HEK293 (cell line): ENCODE results near the gene CNN2.

Source experiments
- CTCF ChIA-PET: fragments of 350-600 bp; formaldehyde crosslinking; extraction: SDS; loops from one replicate; lab custom pipeline; 2021; ENCODE audit warnings: antibody characterized with exemption; lab: Yijun Ruan, JAX
- POLR2A ChIA-PET: fragments of 300-600 bp; formaldehyde crosslinking; extraction: SDS; loops from one replicate; lab custom pipeline; 2020; ENCODE audit warnings: antibody characterized with exemption, inconsistent platforms; lab: Yijun Ruan, JAX
- H3K27ac ChIP-seq: fragments of 200-500 bp; sonication (Bioruptor generic); 2 replicates; pipeline ENCODE4 v1.5.1; 2014; ENCODE audit warnings: low read depth, low read length, control low read depth, inconsistent platforms; ENCODE audit errors: extremely low read depth
- H3K36me3 ChIP-seq, 2 experiments: fragments of 200-500 bp in 1 of 2; sonication (Bioruptor generic) in 1 of 2; 1 replicate in 1 of 2; 2 replicates in 1 of 2; pipeline ENCODE4 v1.5.1; 2014 to 2017; ENCODE audit warnings: inconsistent platforms in 2 of 2, low read length in 2 of 2; ENCODE audit not compliant: control insufficient read depth in 2 of 2, insufficient read depth in 1 of 2
- H3K4me1 ChIP-seq: fragments of 200-500 bp; sonication (Bioruptor generic); 2 replicates; pipeline ENCODE4 v1.5.1; 2014; ENCODE audit warnings: mild to moderate bottlenecking, low read length, inconsistent platforms; ENCODE audit not compliant: control insufficient read depth, insufficient read depth
- H3K4me3 ChIP-seq: 2 replicates; pipeline ENCODE4 v1.5.1; 2011; ENCODE audit warnings: low read depth, mild to moderate bottlenecking, control low read depth, low read length, moderate library complexity
- H3K9me3 ChIP-seq: fragments of 200-500 bp; sonication (Bioruptor generic); 2 replicates; pipeline ENCODE4 v1.5.1; 2014; ENCODE audit warnings: low read depth, low read length, inconsistent platforms; ENCODE audit not compliant: control insufficient read depth, insufficient read depth
- KLF9 ChIP-seq: fragments of 450-650 bp; formaldehyde crosslinking; IDR thresholded peaks from 2 replicates; pipeline ENCODE4 v1.5.1; 2016; ENCODE audit warnings: missing biosample characterization, missing genetic modification characterization, low read depth
- TRIM28 ChIP-seq: IDR thresholded peaks from 2 replicates; pipeline ENCODE4 v1.6.1; 2011; ENCODE audit warnings: low read length, control low read depth, borderline replicate concordance
- ZBTB1 ChIP-seq: fragments of 450-650 bp; formaldehyde crosslinking; IDR thresholded peaks from 2 replicates; pipeline ENCODE4 v1.5.1; 2016; ENCODE audit warnings: missing biosample characterization, missing genetic modification characterization
- ZEB2 ChIP-seq: fragments of 450-650 bp; formaldehyde crosslinking; IDR thresholded peaks from 2 replicates; pipeline ENCODE4 v1.5.1; 2016; ENCODE audit warnings: missing biosample characterization, missing genetic modification characterization
- ZFHX2 ChIP-seq: fragments of 450-650 bp; formaldehyde crosslinking; conservative IDR thresholded peaks from 2 replicates; pipeline ENCODE4 v1.5.1; 2016; ENCODE audit warnings: missing biosample characterization, missing genetic modification characterization
- ZNF146 ChIP-seq: fragments of 450-650 bp; formaldehyde crosslinking; IDR thresholded peaks from 2 replicates; pipeline ENCODE4 v1.5.1; 2016; ENCODE audit warnings: missing biosample characterization, missing genetic modification characterization
- ZNF155 ChIP-seq: fragments of 450-650 bp; formaldehyde crosslinking; IDR thresholded peaks from 2 replicates; pipeline ENCODE4 v1.5.1; 2016; ENCODE audit warnings: missing biosample characterization, missing genetic modification characterization
- ZNF16 ChIP-seq: fragments of 450-650 bp; formaldehyde crosslinking; IDR thresholded peaks from 2 replicates; pipeline ENCODE4 v1.5.1; 2016; ENCODE audit warnings: low read depth, missing biosample characterization, missing genetic modification characterization
- ZNF214 ChIP-seq: fragments of 450-650 bp; formaldehyde crosslinking; IDR thresholded peaks from 2 replicates; pipeline ENCODE4 v1.5.1; 2017; ENCODE audit warnings: missing biosample characterization, mild to moderate bottlenecking, missing genetic modification characterization, borderline replicate concordance
- ZNF335 ChIP-seq: fragments of 450-650 bp; formaldehyde crosslinking; conservative IDR thresholded peaks from 2 replicates; pipeline ENCODE4 v1.5.1; 2016; ENCODE audit warnings: missing biosample characterization, missing genetic modification characterization
- ZNF426 ChIP-seq: fragments of 450-650 bp; formaldehyde crosslinking; IDR thresholded peaks from 2 replicates; pipeline ENCODE4 v1.5.1; 2017; ENCODE audit warnings: missing biosample characterization, missing genetic modification characterization, mild to moderate bottlenecking, inconsistent platforms, moderate library complexity
- ZNF514 ChIP-seq: fragments of 450-650 bp; formaldehyde crosslinking; IDR thresholded peaks from 2 replicates; pipeline ENCODE4 v1.5.1; 2016; ENCODE audit warnings: missing biosample characterization, missing genetic modification characterization
- ZNF610 ChIP-seq: fragments of 450-650 bp; formaldehyde crosslinking; IDR thresholded peaks from 2 replicates; pipeline ENCODE4 v1.5.1; 2016; ENCODE audit warnings: missing biosample characterization, missing genetic modification characterization, borderline replicate concordance
- ZNF621 ChIP-seq: fragments of 450-650 bp; formaldehyde crosslinking; IDR thresholded peaks from 2 replicates; pipeline ENCODE4 v1.5.1; 2017; ENCODE audit warnings: missing biosample characterization, missing genetic modification characterization
- ZNF677 ChIP-seq: fragments of 450-650 bp; IDR thresholded peaks from 2 replicates; pipeline ENCODE4 v1.5.0; 2018; ENCODE audit warnings: missing biosample characterization, mild to moderate bottlenecking, missing genetic modification characterization, moderate library complexity
- ZNF776 ChIP-seq: fragments of 450-650 bp; formaldehyde crosslinking; IDR thresholded peaks from 2 replicates; pipeline ENCODE4 v1.5.0; 2017; ENCODE audit warnings: missing biosample characterization, missing genetic modification characterization, borderline replicate concordance
- ZNF830 ChIP-seq: fragments of 450-650 bp; IDR thresholded peaks from 2 replicates; pipeline ENCODE4 v1.5.0; 2018; ENCODE audit warnings: missing biosample characterization, missing genetic modification characterization, low read depth, mild to moderate bottlenecking, moderate library complexity
- ZSCAN23 ChIP-seq: fragments of 450-650 bp; formaldehyde crosslinking; IDR thresholded peaks from 2 replicates; pipeline ENCODE4 v1.5.1; 2016; ENCODE audit warnings: missing biosample characterization, missing genetic modification characterization
- TF ChIP-seq, protein P1 (sequence below): fragments of 450-650 bp; formaldehyde crosslinking; IDR thresholded peaks from 2 replicates; pipeline ENCODE4 v1.5.1; 2016; ENCODE audit warnings: missing biosample characterization, missing genetic modification characterization, borderline replicate concordance
- TF ChIP-seq, protein P2 (sequence below): fragments of 450-650 bp; formaldehyde crosslinking; IDR thresholded peaks from 2 replicates; pipeline ENCODE4 v1.5.1; 2016; ENCODE audit warnings: missing biosample characterization, missing genetic modification characterization
- TF ChIP-seq, protein P3 (sequence below): fragments of 450-650 bp; formaldehyde crosslinking; IDR thresholded peaks from 2 replicates; pipeline ENCODE4 v1.5.1; 2016; ENCODE audit warnings: missing biosample characterization, missing genetic modification characterization
- TF ChIP-seq, protein P4 (sequence below): IDR thresholded peaks from 2 replicates; pipeline ENCODE4 v1.6.1; 2011; ENCODE audit warnings: mild to moderate bottlenecking, low read depth, low read length, borderline replicate concordance
- TF ChIP-seq, protein P5 (sequence below): fragments of 450-650 bp; formaldehyde crosslinking; IDR thresholded peaks from 2 replicates; pipeline ENCODE4 v1.5.1; 2016; ENCODE audit warnings: missing biosample characterization, missing genetic modification characterization, borderline replicate concordance

CNN2 gene

DNA sequence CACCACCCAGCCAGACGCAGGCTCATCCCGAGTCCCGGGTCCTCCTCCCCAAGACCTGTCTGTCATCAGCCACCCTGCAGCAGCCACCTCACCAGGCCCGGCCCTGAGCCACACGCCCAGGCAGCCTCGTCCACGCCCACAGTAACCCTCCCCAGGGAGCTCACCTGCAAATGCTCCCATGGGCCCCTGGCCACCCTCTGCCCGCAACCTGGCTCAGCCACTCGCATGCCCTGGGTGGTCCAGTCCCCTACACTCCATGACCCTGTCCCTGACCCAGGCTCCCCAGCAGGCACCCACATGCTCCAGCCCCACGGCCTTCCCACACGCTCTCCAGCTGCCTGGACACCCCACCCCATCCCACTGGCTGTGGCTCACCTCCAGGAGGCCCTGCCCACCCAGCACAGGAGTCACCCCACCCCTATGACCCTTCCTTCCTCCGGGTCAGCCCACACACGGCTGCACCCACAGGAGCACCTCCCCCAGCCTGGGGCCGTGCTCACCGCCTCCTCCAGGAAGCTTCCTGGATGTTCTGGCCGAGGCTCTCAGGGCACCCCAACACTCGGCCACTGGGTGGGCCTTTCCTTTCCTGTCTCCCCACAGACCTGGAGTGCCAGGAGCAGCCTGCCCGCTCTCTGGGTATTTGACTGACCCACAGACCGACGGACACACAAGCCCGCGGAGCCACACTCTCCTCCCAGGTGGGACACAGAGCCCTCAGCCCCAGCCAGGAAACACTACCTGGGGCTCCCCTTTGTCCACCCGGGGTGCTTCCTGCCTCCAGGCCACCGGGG is 9.1 kb upstream of the CNN2 start:
- Histone ChIP-seq H3K27ac (peak overlapping the region; percentile 54; the same call in 1 of the 2 replicates), H3K36me3 (peaks cover 0 to 54% of the 10 kb centered on the region in 2 experiments; a peak in 1 of 3 replicates), H3K4me3 (no peak overlapping the region), H3K9me3 (no peaks in the 10 kb centered on the region), H3K4me1 (peaks cover 7% of the 10 kb centered on the region)
- POLR2A ChIA-PET = interaction anchor here (0.8 kb wide), 1 partner anchor 10 kb away, joined by 3 read pairs; no protein-coding TSS in a partner anchor
- CTCF ChIA-PET = no interaction called here
- TF ChIP-seq, protein P1, sequence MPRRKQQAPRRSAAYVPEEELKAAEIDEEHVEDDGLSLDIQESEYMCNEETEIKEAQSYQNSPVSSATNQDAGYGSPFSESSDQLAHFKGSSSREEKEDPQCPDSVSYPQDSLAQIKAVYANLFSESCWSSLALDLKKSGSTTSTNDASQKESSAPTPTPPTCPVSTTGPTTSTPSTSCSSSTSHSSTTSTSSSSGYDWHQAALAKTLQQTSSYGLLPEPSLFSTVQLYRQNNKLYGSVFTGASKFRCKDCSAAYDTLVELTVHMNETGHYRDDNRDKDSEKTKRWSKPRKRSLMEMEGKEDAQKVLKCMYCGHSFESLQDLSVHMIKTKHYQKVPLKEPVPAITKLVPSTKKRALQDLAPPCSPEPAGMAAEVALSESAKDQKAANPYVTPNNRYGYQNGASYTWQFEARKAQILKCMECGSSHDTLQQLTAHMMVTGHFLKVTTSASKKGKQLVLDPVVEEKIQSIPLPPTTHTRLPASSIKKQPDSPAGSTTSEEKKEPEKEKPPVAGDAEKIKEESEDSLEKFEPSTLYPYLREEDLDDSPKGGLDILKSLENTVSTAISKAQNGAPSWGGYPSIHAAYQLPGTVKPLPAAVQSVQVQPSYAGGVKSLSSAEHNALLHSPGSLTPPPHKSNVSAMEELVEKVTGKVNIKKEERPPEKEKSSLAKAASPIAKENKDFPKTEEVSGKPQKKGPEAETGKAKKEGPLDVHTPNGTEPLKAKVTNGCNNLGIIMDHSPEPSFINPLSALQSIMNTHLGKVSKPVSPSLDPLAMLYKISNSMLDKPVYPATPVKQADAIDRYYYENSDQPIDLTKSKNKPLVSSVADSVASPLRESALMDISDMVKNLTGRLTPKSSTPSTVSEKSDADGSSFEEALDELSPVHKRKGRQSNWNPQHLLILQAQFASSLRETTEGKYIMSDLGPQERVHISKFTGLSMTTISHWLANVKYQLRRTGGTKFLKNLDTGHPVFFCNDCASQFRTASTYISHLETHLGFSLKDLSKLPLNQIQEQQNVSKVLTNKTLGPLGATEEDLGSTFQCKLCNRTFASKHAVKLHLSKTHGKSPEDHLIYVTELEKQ = peak; percentile 23; the same call in 1 of the 2 replicates
- TF ChIP-seq ZNF677 (tag by site-specific recombination) = no peak
- TF ChIP-seq, protein P2, sequence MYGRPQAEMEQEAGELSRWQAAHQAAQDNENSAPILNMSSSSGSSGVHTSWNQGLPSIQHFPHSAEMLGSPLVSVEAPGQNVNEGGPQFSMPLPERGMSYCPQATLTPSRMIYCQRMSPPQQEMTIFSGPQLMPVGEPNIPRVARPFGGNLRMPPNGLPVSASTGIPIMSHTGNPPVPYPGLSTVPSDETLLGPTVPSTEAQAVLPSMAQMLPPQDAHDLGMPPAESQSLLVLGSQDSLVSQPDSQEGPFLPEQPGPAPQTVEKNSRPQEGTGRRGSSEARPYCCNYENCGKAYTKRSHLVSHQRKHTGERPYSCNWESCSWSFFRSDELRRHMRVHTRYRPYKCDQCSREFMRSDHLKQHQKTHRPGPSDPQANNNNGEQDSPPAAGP (tag by site-specific recombination) = peak; percentile 94
- TF ChIP-seq ZNF426 (tag by site-specific recombination) = no peak
- no peak for TF ChIP-seq ZNF776 (tag by site-specific recombination)
- TF ChIP-seq ZNF214 = no peak
- no peak for TF ChIP-seq ZNF621
- no peak for TF ChIP-seq ZNF514 (tag by site-specific recombination)
- TF ChIP-seq ZNF610 (tag by site-specific recombination) = no peak
- TF ChIP-seq ZNF155 (tag by site-specific recombination) = no peak
- TF ChIP-seq, protein P3, sequence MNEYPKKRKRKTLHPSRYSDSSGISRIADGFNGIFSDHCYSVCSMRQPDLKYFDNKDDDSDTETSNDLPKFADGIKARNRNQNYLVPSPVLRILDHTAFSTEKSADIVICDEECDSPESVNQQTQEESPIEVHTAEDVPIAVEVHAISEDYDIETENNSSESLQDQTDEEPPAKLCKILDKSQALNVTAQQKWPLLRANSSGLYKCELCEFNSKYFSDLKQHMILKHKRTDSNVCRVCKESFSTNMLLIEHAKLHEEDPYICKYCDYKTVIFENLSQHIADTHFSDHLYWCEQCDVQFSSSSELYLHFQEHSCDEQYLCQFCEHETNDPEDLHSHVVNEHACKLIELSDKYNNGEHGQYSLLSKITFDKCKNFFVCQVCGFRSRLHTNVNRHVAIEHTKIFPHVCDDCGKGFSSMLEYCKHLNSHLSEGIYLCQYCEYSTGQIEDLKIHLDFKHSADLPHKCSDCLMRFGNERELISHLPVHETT = no peak
- no peak for TF ChIP-seq ZBTB1 (tag by site-specific recombination)
- no peak for TF ChIP-seq TRIM28
- TF ChIP-seq ZEB2 (tag by site-specific recombination) = 0 out of 2 replicates have a peak, but pooled peaks have one; percentile 64
- peak; percentile 55; the same call in 1 of the 2 replicates for TF ChIP-seq ZNF335
- TF ChIP-seq, protein P4, sequence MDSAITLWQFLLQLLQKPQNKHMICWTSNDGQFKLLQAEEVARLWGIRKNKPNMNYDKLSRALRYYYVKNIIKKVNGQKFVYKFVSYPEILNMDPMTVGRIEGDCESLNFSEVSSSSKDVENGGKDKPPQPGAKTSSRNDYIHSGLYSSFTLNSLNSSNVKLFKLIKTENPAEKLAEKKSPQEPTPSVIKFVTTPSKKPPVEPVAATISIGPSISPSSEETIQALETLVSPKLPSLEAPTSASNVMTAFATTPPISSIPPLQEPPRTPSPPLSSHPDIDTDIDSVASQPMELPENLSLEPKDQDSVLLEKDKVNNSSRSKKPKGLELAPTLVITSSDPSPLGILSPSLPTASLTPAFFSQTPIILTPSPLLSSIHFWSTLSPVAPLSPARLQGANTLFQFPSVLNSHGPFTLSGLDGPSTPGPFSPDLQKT = no peak
- TF ChIP-seq KLF9 (tag by site-specific recombination) = peak; percentile 42; the same call in 1 of the 2 replicates
- TF ChIP-seq ZNF146 (tag by site-specific recombination) = no peak
- TF ChIP-seq ZSCAN23 = no peak
- no peak for TF ChIP-seq ZNF830 (tag by site-specific recombination)
- peak; percentile 99 for TF ChIP-seq ZFHX2
- no peak for TF ChIP-seq ZNF16 (tag by site-specific recombination)
- TF ChIP-seq, protein P5, sequence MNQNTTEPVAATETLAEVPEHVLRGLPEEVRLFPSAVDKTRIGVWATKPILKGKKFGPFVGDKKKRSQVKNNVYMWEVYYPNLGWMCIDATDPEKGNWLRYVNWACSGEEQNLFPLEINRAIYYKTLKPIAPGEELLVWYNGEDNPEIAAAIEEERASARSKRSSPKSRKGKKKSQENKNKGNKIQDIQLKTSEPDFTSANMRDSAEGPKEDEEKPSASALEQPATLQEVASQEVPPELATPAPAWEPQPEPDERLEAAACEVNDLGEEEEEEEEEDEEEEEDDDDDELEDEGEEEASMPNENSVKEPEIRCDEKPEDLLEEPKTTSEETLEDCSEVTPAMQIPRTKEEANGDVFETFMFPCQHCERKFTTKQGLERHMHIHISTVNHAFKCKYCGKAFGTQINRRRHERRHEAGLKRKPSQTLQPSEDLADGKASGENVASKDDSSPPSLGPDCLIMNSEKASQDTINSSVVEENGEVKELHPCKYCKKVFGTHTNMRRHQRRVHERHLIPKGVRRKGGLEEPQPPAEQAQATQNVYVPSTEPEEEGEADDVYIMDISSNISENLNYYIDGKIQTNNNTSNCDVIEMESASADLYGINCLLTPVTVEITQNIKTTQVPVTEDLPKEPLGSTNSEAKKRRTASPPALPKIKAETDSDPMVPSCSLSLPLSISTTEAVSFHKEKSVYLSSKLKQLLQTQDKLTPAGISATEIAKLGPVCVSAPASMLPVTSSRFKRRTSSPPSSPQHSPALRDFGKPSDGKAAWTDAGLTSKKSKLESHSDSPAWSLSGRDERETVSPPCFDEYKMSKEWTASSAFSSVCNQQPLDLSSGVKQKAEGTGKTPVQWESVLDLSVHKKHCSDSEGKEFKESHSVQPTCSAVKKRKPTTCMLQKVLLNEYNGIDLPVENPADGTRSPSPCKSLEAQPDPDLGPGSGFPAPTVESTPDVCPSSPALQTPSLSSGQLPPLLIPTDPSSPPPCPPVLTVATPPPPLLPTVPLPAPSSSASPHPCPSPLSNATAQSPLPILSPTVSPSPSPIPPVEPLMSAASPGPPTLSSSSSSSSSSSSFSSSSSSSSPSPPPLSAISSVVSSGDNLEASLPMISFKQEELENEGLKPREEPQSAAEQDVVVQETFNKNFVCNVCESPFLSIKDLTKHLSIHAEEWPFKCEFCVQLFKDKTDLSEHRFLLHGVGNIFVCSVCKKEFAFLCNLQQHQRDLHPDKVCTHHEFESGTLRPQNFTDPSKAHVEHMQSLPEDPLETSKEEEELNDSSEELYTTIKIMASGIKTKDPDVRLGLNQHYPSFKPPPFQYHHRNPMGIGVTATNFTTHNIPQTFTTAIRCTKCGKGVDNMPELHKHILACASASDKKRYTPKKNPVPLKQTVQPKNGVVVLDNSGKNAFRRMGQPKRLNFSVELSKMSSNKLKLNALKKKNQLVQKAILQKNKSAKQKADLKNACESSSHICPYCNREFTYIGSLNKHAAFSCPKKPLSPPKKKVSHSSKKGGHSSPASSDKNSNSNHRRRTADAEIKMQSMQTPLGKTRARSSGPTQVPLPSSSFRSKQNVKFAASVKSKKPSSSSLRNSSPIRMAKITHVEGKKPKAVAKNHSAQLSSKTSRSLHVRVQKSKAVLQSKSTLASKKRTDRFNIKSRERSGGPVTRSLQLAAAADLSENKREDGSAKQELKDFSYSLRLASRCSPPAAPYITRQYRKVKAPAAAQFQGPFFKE (tag by site-specific recombination) = no peak
